ENCODE measurements around the gene ABCA1.
"Not testable (repeated sequence)": the region's sequence is repeated elsewhere in the genome, so short reads cannot be mapped to it uniquely, and the experiment has no call there.

The ABCA1 gene

DNA sequence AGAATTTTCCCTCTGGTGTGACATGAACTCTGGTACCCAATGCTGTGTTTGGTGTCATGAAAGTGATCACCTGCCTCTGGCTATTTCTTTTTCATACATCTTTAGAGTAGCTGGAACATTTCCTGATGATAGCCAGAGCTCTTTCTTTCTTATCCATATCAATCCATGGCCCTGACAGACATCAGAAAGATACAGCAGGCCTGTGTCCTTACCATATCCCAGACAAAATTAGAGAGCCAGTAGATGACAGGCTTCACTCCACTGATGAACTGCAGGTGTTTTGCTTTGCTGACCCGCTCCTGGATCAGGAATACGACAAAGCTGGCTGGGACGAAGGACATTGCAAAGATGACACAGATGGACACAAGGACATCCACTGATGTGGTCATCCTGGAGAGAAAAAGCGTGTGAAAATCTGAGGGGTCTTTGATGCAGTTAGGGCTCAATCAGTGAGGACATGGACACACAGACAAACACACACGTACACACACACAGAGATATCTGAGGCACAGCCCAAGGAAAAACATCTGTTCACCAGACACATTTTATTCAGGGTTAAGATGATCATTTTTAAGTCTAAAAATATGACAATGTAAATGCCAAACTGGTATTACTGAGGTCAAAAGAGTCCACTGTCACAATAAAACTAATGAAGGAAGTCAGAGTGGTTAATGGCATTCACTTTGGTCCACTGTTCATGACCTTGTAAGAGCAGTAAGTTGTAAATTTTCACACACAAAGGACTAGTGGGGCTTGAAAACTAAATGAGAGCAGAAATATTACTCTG lies 129.6 kb downstream of the ABCA1 start:
- no peak for DNase-seq (ENCODE audit: low spot score)

GRCh38 chr9:104795857-104796256 lies 132.1 kb downstream of the ABCA1 start:
- DNase-seq (ENCODE audit: low spot score): no peak

GRCh38 chr9:104795082-104795481 lies 132.9 kb downstream of the ABCA1 start:
- DNase-seq (ENCODE audit: low spot score): no peak

GRCh38 chr9:104794070-104794469 lies 133.9 kb downstream of the ABCA1 start:
- no peak for DNase-seq (ENCODE audit: low spot score)

- no peak for DNase-seq (ENCODE audit: low spot score)
Observed at GRCh38 chr9:104788251-104788650, 139.7 kb downstream of the ABCA1 start.

- DNase-seq (ENCODE audit: low spot score): no peak
Observed at GRCh38 chr9:104787306-104788015, 140.5 kb downstream of the ABCA1 start.

GRCh38 chr9:104786293-104786692 lies 141.7 kb downstream of the ABCA1 start:
- DNase-seq (ENCODE audit: low spot score): no peak

- no peak for DNase-seq (ENCODE audit: low spot score)
Observed at GRCh38 chr9:104784098-104784497, 143.9 kb downstream of the ABCA1 start.

- no peak for DNase-seq (ENCODE audit: low spot score)
Observed at GRCh38 chr9:104783588-104783987, 144.4 kb downstream of the ABCA1 start.

DNA sequence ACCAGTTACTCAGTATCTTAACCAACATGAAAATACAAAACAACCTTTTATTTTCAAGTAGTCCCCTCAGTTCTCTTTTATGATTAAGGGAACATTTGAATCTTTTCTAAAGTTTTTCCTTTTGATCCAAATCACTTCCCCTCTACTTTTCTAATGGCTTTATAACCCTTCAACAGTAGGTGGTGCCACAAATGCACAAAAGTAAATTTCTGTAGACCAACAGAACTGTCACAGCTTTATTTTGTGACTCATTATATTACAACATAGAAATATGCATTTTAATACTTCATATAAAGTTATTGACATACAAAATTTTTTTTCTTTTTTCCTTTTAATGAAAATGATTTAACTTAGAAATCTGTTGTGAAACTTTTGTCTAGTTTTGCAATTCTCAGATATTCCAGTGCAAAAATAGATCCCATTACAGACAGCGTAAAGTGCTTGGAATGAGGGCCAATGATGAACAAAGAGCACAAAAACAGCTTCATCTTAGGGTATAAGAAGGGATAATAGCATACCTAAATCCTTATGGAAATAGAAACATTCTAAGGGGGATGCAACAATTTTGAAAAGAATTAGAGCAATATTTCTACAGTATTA lies 147.1 kb downstream of the ABCA1 start:
- DNase-seq (ENCODE audit: low spot score): peak; percentile 44

DNA sequence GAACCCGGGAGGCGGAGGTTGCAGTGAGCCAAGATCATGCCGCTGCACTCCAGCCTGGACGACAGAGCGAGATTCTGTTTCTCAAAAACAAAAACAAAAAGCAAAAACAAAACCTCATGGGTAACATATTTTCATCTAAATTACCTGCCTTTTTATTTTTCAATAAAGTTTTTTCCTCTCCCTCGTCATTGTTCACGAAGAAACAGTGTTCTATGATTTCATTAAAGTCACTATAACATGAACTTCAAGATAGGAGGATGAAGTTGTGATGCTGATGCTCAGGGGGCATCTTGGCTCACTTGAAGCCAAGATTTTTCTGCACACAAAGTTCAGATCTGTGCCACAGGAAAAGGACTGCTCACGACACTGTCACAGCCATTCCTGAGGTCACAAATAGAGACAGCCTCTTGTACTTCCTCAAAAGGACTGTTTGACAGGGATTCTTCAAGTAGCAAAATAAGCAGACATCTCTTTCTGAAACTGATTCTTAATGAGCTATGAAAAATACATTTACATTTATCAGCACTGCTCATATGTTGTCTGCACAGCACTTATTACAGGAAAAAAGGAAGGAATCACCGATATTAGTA lies 147.9 kb downstream of the ABCA1 start:
- no peak for DNase-seq (ENCODE audit: low spot score)

DNA sequence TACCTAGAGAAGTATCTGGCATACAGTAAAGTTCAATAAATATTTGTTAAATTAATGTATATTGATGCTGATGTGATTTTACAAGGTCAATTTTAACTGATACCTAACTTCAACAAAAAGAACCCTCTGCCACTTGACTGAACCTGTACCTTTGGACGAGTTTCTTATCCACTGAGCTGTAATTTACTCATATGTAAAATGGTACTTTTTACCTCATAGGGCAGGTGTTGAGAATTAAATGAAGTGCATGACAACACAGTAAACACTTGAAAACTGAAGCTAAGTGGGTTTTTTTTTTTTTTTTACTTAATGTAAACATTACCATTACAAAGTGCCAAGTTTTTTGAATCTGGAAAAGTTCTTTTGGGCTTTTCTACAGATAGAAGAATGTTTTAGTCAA lies 148.6 kb downstream of the ABCA1 start:
- DNase-seq (ENCODE audit: low spot score): no peak

GRCh38 chr9:104778802-104779201 lies 149.2 kb downstream of the ABCA1 start:
- DNase-seq (ENCODE audit: low spot score): no peak

- peak; percentile 29 for DNase-seq (ENCODE audit: low spot score)
Observed at GRCh38 chr9:104776797-104777196, 151.2 kb downstream of the ABCA1 start.

DNA sequence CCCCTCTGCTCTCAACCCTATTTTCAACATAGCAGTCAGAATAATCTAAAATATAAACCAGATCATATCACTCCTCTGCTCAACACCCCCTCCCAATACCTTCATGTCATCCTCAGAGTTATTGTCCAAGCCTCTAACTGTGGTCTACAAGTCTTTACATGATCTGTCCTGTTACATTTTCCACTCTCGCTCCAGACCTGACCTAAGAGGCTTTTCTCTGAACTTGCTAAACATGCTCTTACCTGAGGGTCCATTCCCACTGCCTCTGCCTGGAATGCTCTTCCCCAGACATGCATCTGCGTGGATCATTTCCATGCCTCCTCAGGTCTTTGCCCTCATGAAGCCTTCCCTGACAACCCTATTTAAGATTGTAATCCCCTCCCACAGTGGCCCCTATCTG lies 152.0 kb downstream of the ABCA1 start:
- no peak for DNase-seq (ENCODE audit: low spot score)

DNA sequence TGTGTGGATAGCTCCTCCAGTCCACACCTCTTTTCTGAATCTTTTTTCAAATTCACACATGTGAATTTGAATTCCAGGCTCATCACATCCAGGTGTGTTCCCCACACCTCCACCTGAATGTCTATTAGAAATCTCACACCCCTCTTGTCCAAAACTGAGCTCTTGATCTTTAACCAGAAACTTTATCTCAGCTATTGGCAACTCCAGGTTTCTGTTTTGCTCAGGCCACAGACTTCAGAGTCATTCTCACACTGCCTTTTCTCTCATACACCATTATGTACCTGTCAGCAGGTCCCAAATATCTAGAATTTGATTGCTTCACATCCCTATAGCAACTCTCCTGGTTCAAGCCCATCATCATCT lies 152.4 kb downstream of the ABCA1 start:
- no peak for DNase-seq (ENCODE audit: low spot score)

- DNase-seq (ENCODE audit: low spot score): no peak
Observed at GRCh38 chr9:104774831-104775573, 153.0 kb downstream of the ABCA1 start.

- DNase-seq (ENCODE audit: low spot score): no peak
Observed at GRCh38 chr9:104774132-104774531, 153.8 kb downstream of the ABCA1 start.

DNA sequence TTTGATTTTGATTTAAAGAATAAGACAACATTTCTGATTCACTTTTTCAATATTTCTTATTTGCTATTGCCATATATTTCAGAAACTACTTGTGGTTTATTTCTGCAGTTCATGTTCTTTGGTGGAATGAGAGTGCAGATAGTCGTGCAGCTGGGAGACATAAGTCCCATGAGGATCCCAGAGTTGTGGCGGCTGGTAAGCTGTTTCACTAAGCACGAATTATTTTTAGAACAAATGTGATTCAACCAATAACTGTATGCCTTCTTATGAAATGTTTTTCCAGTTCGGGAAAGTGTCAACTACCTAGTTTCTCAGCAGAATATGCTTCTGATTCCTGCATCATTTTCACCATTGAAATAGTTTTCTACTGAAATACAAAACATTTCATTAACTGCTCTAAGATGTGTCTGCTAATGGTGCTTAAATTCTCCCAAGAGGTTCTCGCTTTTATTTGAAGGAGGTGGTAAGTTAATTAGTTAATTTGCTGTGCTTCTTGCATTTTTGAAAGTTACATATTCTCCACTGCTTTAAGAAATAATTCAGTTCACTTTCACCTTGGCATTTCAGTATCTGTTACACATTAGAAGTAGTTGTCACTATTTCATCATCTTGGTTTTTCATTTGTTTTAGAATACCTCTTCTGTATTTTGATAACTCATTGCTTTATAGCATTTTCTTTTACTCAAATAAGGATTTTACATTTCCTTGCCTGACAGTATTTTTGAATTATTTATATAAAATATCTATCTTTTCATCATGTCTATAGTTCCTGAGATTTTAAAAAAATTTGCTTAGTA lies 155.0 kb downstream of the ABCA1 start:
- DNase-seq (ENCODE audit: low spot score): no peak

DNA sequence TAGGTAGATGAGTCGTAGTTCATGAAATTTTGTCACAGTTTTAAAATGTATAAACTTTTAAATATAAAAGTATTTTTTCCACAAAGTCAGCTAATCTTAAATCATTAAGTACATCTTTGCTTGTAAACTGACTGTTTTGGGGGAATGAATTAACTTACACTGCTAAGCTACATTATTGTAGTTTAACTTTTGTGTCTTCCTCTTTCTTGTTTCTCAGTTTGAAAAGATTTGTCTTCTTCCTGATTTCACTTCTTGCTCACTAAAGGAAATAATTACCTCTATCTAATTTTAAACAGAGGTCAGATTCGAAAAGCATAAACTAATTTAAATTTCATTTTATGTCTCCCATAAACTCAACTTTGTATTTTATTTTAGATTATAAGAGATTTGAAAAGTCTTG lies 158.3 kb downstream of the ABCA1 start:
- DNase-seq (ENCODE audit: low spot score): no peak

GRCh38 chr9:104769029-104769428 lies 158.9 kb downstream of the ABCA1 start:
- not testable (repeated sequence) for DNase-seq (ENCODE audit: low spot score)
